Epithelial cell of esophagus (primary cell): Measurements from ENCODE around the gene ANKFY1.

ENCODE experiments used
- DNase-seq: peaks from one replicate; pipeline ENCODE4 v3.0.0; 2010; ENCODE audit warnings: low read depth
- H3K4me3 ChIP-seq: 2 replicates; pipeline ENCODE4 v1.5.1; 2011; ENCODE audit warnings: mild to moderate bottlenecking, low read length, control low read depth
- TF ChIP-seq, protein P1 (sequence below): IDR thresholded peaks from 2 replicates; pipeline ENCODE4 v1.5.1; 2011; ENCODE audit warnings: low read depth, mild to moderate bottlenecking, low read length, control low read depth, inconsistent platforms; ENCODE audit not compliant: insufficient read depth; ENCODE audit errors: missing control alignments

Gene ANKFY1

DNA sequence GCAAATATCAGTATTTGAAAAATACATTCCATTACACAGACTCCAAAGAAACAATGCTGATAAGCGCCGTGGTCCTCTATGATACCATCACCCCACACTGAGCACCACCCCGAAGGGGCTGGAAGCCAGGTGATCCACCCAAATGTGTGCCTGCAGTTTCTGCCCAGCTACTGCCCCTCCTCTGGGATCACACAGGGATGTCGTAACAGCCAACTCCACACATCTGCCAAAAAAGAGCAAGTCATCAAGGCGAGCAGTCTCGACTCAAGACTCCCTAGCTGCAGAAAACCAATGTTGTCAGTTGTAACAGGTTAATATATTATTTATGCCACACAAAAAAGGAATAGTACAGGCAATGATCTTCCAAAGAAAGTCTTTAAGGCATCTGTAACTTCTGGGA, 99.8 kb downstream of the ANKFY1 start:
- DNase-seq, result peak; percentile 61
- H3K4me3 ChIP-seq, result no peak overlapping the region
- TF ChIP-seq, protein P1, sequence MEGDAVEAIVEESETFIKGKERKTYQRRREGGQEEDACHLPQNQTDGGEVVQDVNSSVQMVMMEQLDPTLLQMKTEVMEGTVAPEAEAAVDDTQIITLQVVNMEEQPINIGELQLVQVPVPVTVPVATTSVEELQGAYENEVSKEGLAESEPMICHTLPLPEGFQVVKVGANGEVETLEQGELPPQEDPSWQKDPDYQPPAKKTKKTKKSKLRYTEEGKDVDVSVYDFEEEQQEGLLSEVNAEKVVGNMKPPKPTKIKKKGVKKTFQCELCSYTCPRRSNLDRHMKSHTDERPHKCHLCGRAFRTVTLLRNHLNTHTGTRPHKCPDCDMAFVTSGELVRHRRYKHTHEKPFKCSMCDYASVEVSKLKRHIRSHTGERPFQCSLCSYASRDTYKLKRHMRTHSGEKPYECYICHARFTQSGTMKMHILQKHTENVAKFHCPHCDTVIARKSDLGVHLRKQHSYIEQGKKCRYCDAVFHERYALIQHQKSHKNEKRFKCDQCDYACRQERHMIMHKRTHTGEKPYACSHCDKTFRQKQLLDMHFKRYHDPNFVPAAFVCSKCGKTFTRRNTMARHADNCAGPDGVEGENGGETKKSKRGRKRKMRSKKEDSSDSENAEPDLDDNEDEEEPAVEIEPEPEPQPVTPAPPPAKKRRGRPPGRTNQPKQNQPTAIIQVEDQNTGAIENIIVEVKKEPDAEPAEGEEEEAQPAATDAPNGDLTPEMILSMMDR, result no peak

DNA sequence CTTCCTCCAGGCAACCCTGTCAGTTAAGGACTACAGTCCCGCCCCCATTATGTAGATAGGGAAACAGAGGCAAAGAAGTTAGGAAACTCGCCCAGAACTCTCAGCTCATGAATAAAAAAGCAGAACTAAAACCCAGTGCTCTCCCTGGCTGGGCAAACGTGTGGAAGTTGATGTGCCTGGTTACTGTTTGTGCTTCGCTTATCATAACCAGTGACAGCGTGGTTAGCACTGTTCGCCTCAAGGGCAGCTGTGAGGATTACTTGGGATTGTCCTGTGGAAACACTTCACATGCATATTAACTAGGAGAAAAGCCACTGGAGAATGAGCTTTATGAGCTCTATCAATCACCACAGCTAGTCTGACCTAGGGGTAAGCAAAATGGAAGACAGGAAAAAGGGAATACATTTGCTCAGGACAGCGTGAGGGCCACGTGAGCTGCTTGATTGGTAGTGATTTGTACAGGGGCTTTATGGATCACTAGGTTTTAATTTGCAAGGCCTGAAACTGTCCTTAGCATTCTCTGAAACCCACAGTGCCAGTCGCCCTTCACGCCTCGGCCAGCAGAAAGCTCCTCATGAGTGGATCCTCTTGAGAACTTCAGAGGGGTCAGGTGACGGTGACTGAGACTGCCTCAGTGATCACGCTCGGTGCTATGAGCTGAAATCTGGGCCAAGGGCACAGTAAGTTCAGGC, 100.9 kb downstream of the ANKFY1 start:
- TF ChIP-seq, protein P1, result no peak
- H3K4me3 ChIP-seq, result no peak overlapping the region
- no peak for DNase-seq

DNA sequence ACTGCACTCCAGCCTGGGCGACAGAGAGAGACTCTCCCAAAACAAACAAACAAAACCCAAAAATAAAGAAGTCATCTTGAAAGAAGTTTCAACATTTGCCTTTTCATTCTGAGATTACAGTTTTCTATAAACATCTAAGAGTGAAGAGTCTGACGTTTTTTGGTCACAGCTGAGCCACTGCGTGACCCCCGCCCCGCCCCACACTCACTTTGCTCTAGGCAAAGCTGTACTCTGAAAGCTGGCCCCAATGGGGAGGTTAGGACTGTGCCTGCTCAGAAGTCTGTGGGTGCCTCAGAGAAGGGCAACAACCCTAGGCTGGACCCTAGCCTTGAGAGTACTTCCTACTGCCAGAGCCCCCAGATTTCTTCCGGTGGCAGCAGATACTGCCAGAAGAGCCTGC, 101.5 kb downstream of the ANKFY1 start:
- no peak for DNase-seq
- H3K4me3 ChIP-seq, result no peak overlapping the region
- TF ChIP-seq, protein P1, result no peak

DNA sequence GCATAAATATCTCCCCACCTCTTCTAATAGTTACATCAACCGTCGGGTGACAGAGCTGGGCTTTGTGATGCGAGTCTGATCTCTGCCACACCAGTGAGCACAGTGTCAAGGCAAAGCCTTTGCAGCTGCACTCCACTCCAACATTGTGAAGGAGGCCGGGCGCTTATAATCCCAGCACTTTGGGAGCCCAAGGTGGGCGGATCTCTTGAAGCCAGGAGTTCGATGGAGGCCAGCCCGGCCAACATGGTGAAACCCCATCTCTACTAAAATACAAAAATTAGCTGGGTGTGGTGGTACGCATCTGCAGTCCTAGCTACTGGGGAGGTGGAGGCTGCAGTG, 101.8 kb downstream of the ANKFY1 start:
- no peak for DNase-seq

DNA sequence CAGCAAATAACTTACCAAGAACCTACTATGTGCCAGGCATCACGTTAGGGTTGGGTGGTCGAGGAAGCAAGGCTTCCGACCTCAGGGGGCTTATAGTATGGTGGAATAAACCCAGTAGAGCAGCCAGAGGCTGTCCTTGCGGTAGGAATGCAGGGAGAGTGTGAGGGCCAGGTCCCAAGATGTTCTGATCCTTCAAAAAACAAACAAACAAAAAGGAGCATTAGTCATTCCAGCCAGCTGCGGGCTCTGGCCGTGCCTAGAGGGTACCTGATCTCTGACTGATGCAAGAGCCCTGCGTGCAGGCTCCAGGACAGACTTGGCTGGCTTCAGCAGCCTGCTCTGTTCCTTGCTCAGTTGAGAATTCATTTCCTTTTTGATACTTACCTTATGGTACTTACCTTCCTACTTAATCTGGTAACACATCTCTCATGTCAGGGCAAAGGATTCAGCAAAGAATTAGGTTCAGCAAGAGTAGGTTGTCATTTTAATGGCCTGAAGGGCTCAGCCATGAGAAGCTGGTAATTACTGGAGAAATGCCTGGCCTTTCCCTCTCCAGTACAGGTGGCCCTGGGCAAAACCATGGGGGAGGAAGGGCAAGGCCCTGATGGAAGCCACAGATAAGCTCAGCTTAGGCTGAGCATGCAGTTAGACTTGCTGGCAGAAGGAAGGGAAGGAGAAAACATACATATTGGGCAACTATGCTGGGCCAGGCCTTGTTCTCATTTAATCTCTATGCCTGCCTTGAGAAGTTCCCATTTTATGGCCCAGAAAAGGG, 102.4 kb downstream of the ANKFY1 start:
- H3K4me3 ChIP-seq, result no peak overlapping the region
- TF ChIP-seq, protein P1, result peak; percentile 48
- peak; percentile 94 for DNase-seq

More for the DNA sequence above, 101.8 kb downstream of the ANKFY1 start:
- H3K4me3 ChIP-seq, result no peak overlapping the region
- TF ChIP-seq, protein P1, result no peak

DNA sequence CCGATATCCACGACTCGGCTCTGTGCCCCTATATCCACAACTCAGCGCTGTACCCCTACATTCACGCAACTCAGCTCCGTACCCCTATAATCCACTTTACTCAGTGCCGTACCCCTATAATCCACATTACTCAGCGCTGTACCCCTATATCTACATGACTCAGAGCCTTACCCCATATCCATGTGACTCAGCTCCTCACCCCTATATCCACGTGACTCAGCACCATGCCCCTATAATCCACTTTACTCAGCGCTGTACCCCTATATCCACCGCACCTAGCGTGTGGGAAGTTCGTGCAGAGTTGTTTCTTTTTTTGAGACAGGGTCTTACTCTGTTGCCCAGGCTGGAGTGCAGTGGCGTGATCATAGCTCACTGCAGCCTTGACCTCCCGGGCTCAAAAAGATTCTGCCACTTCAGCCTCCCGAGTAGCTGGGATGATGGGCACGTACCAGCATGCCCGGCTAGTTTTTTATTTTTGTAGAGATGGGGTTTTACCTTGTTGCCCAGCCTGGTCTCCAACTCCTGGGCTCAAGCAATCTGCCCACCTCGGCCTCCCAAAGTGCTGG, 103.4 kb downstream of the ANKFY1 start:
- peak; percentile 17 for DNase-seq
- H3K4me3 ChIP-seq, result no peak overlapping the region
- TF ChIP-seq, protein P1, result no peak
